Esophagus muscularis mucosa (tissue), 3 donors: Measurements from ENCODE around the gene PLIN1.

ENCODE experiments used
- POLR2A ChIP-seq: fragments of 450-650 bp; IDR thresholded peaks from one replicate; pipeline ENCODE4 v1.6.1; 2017; ENCODE audit warnings: antibody characterized with exemption, moderate library complexity, mild to moderate bottlenecking, low read depth
- POLR2AphosphoS5 ChIP-seq, 2 donors: sonication (generic); formaldehyde crosslinking; IDR thresholded peaks; one replicate each; pipeline ENCODE4 v1.6.1; 2017; ENCODE audit warnings: antibody characterized with exemption in 2 of 2
- TF ChIP-seq, protein P1 (sequence below), 3 experiments: fragments of 200-600 bp in 2 of 3; fragments of 450-650 bp in 1 of 3; sonication (generic) in 2 of 3; IDR thresholded peaks; one replicate each; pipeline ENCODE4 v1.5.1; 2017 to 2019; ENCODE audit warnings: antibody characterized with exemption in 3 of 3, mild to moderate bottlenecking in 2 of 3, moderate library complexity in 1 of 3

DNA sequence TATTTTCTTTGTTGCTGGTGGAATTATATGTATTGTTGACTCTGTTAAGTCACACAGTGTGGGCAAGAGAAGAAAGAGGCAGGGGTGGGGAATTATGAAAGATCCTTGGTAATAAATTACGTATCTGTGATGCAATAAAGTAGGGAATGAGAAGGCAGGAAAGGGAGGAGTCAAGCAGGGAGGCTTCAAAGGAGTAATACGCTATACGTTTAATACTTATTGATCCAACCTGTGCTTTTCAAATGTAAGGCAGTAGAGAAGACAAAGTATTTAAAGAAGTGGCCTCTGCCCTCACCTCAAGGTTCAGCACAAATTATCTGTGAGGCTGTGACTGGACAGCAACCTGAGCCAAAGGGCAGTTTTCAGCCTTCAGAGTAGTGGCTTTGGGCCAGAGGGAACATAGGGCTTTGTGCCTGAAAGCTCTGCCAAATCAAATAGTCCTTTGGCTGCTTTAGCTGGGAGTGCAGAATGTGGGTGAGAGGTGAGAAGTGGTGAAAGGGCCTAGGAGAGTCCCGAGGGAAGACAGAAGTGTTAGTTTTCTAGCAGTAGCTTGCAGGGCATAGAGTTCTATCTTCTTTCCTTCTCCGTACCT is 1.2 kb upstream of the PLIN1 start:
- TF ChIP-seq, protein P1, sequence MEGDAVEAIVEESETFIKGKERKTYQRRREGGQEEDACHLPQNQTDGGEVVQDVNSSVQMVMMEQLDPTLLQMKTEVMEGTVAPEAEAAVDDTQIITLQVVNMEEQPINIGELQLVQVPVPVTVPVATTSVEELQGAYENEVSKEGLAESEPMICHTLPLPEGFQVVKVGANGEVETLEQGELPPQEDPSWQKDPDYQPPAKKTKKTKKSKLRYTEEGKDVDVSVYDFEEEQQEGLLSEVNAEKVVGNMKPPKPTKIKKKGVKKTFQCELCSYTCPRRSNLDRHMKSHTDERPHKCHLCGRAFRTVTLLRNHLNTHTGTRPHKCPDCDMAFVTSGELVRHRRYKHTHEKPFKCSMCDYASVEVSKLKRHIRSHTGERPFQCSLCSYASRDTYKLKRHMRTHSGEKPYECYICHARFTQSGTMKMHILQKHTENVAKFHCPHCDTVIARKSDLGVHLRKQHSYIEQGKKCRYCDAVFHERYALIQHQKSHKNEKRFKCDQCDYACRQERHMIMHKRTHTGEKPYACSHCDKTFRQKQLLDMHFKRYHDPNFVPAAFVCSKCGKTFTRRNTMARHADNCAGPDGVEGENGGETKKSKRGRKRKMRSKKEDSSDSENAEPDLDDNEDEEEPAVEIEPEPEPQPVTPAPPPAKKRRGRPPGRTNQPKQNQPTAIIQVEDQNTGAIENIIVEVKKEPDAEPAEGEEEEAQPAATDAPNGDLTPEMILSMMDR (IDR thresholded peaks at IDR 0.05) = no peak
- TF ChIP-seq POLR2A = no peak
- TF ChIP-seq POLR2AphosphoS5 (IDR thresholded peaks at IDR 0.05) = peak; percentile 77 to 82
